ENCODE data around the gene MAP2K6. TPM values are rescaled to one million over a fixed set of nuclear protein-coding genes. Genes with fewer than 3 reads are reported as not detected.

MAP2K6 gene
- total RNA-seq, 4 donors from 2014 or later: 3.6 to 5.6 (median 4.4) TPM

GRCh38 chr17:69466905-69467667 is 52.6 kb downstream of the MAP2K6 start:
- H3K9me3 ChIP-seq: no peaks in the 10 kb centered on the region
- H3K4me1 ChIP-seq: no peaks in the 10 kb centered on the region
- no peak overlapping the region for H3K27ac ChIP-seq
- DNase-seq: no peak
- H3K27me3 ChIP-seq: no peaks in the 10 kb centered on the region
- TF ChIP-seq CTCF (IDR thresholded peaks at IDR 0.05): no peak
- no peaks in the 10 kb centered on the region for H3K36me3 ChIP-seq
- intact Hi-C loops (cut with DNase I): no loop called here
- WGBS, 2 donors: 93 to 96% methylated on average over 3 of the region's 3 CpGs
- no peak overlapping the region for H3K4me3 ChIP-seq (replicated peaks in 1 of 3)

GRCh38 chr17:69468207-69468606 is 53.7 kb downstream of the MAP2K6 start:
- DNase-seq: no peak
- Histone ChIP-seq H3K9me3 (no peaks in the 10 kb centered on the region), H3K27me3 (no peaks in the 10 kb centered on the region), H3K4me1 (no peaks in the 10 kb centered on the region), H3K4me3 (replicated peaks in 1 of 3) (no peak overlapping the region), H3K27ac (no peak overlapping the region), H3K36me3 (no peaks in the 10 kb centered on the region)
- intact Hi-C loops (cut with DNase I): no loop called here
- TF ChIP-seq CTCF (IDR thresholded peaks at IDR 0.05) (no peak), POLR2A (IDR thresholded peaks at IDR 0.05) (no peak)
- 77 to 92% methylated on average over 5 of the region's 5 CpGs for WGBS, 2 donors

- H3K27ac ChIP-seq: no peak overlapping the region
- 70 to 92% methylated on average over 2 of the region's 2 CpGs for WGBS, 2 donors
- TF ChIP-seq POLR2A (IDR thresholded peaks at IDR 0.05): no peak
- TF ChIP-seq CTCF (IDR thresholded peaks at IDR 0.05): no peak
- H3K36me3 ChIP-seq: no peaks in the 10 kb centered on the region
- intact Hi-C loops (cut with DNase I): no loop called here
- H3K9me3 ChIP-seq: no peaks in the 10 kb centered on the region
- no peak for DNase-seq
- no peaks in the 10 kb centered on the region for H3K27me3 ChIP-seq
- H3K4me3 ChIP-seq (replicated peaks in 1 of 3): no peak overlapping the region
- no peaks in the 10 kb centered on the region for H3K4me1 ChIP-seq
Observed at GRCh38 chr17:69470702-69471101, 56.2 kb downstream of the MAP2K6 start.

- Histone ChIP-seq H3K27ac (no peak overlapping the region), H3K36me3 (no peaks in the 10 kb centered on the region), H3K27me3 (no peaks in the 10 kb centered on the region), H3K4me1 (no peaks in the 10 kb centered on the region), H3K4me3 (replicated peaks in 1 of 3) (no peak overlapping the region), H3K9me3 (no peaks in the 10 kb centered on the region)
- no peak for TF ChIP-seq CTCF (IDR thresholded peaks at IDR 0.05)
- TF ChIP-seq POLR2A (IDR thresholded peaks at IDR 0.05): no peak
- intact Hi-C loops (cut with DNase I): no loop called here
- WGBS, 2 donors: 97 to 98% methylated on average over 3 of the region's 3 CpGs
- no peak for DNase-seq
Observed at GRCh38 chr17:69471406-69471805, 56.9 kb downstream of the MAP2K6 start.
